OCI-LY3 (cell line): ENCODE results near the gene ALKBH2.

Experiments used
- CTCF ChIP-seq: fragments of 200-600, 300-600 bp; sonication (generic); IDR thresholded peaks from 2 replicates; pipeline ENCODE4 v1.5.1; 2014; ENCODE audit warnings: antibody characterized with exemption, low read length, low read depth
- EZH2phosphoT487 ChIP-seq: fragments of 200-600 bp; shearing (Covaris generic); IDR thresholded peaks from 2 replicates; pipeline ENCODE4 v1.6.1; 2018; ENCODE audit warnings: antibody characterized with exemption, mixed run types, low read depth

DNA sequence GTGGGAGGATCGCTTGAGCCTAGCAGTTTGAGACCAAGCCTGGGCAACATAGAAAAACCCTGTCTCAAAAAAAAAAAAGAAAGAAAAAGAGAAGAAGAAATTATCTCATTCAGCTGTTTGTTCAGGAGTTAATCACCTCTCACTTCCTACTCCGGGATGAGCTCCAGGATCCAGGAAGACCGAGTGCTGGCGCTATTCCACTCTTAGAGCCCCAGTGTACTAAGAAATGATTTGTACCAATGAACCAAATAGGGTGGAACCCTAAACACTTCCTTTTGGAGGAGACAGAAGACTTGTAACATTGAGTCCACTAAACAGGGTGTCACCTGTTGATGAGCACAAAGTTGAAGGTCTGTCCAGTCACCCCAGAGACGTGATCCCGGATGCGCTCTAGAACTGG, 3.6 kb downstream of the ALKBH2 start:
- TF ChIP-seq CTCF, result no peak
- no peak for TF ChIP-seq EZH2phosphoT487
